ENCODE data around the gene CHAMP1. TPM values are rescaled to one million over a fixed set of nuclear protein-coding genes. Genes with fewer than 3 reads are reported as not detected.

Gene CHAMP1
- total RNA-seq, 1 donor from 2014 or later = 25.0 TPM

DNA sequence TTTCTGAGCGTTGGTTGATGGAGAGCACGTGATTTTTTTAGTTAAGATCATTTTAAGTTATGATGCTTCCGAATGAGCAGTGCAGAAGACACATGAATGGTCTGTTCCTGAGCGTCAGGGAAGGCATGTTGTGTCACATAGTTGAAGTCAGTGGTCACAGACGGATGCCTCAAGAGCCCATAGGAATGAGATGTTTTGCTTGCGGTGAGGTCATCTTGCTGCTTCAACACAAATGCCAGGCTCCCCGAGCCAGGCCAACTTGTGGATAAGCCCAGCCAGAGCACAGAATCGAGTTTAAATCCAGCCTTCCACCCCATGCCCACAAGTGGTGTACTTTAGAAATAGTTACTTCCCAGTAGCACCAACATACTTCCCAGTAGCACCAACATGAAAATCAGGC is 27.5 kb upstream of the CHAMP1 start:
- peak overlapping the region; percentile 25 for H3K27ac Mint-ChIP-seq (ENCODE audit: unreplicated experiment)
- no peak overlapping the region for H3K4me3 Mint-ChIP-seq (ENCODE audit: unreplicated experiment)
- H3K4me1 Mint-ChIP-seq (ENCODE audit: low read depth) = peaks cover 32% of the 10 kb centered on the region
- no peaks in the 10 kb centered on the region for H3K9me3 Mint-ChIP-seq (ENCODE audit: low read depth)
- H3K36me3 Mint-ChIP-seq (ENCODE audit: low read depth) = peaks cover 35% of the 10 kb centered on the region
- DNase-seq (ENCODE audit: low spot score) = no peak
- H3K27me3 Mint-ChIP-seq (ENCODE audit: low read depth) = no peaks in the 10 kb centered on the region
- TF ChIP-seq, protein P1, sequence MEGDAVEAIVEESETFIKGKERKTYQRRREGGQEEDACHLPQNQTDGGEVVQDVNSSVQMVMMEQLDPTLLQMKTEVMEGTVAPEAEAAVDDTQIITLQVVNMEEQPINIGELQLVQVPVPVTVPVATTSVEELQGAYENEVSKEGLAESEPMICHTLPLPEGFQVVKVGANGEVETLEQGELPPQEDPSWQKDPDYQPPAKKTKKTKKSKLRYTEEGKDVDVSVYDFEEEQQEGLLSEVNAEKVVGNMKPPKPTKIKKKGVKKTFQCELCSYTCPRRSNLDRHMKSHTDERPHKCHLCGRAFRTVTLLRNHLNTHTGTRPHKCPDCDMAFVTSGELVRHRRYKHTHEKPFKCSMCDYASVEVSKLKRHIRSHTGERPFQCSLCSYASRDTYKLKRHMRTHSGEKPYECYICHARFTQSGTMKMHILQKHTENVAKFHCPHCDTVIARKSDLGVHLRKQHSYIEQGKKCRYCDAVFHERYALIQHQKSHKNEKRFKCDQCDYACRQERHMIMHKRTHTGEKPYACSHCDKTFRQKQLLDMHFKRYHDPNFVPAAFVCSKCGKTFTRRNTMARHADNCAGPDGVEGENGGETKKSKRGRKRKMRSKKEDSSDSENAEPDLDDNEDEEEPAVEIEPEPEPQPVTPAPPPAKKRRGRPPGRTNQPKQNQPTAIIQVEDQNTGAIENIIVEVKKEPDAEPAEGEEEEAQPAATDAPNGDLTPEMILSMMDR (IDR thresholded peaks at IDR 0.05) = no peak

DNA sequence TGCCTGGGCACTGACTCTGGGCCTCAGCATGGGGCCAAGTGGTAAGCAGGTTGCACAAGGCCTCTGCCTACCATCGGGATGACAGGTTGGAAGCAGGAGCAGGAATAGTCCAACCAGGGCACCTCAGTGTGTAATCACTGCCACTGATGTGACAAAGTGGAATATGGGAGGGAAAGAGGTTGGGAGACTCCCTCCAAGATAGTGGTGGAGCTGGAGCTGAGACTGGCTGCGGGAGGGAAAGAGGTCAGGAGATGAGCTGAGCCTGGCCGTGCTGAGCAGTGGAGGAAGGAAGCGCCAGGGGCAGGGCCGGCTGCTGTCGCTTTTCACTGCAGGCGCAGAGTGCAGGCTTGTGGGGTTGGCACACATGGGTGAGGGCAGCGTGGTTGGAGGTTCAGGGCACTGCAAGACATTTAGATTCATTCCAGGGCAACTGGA is 26.1 kb upstream of the CHAMP1 start:
- Mint-ChIP-seq H3K4me1 (ENCODE audit: low read depth) (peaks cover 26% of the 10 kb centered on the region), H3K4me3 (ENCODE audit: unreplicated experiment) (no peak overlapping the region), H3K27ac (ENCODE audit: unreplicated experiment) (peak overlapping the region; percentile 28), H3K36me3 (ENCODE audit: low read depth) (peaks cover 41% of the 10 kb centered on the region), H3K27me3 (ENCODE audit: low read depth) (no peaks in the 10 kb centered on the region), H3K9me3 (ENCODE audit: low read depth) (no peaks in the 10 kb centered on the region)
- TF ChIP-seq, protein P1 (IDR thresholded peaks at IDR 0.05) = no peak
- no peak for DNase-seq (ENCODE audit: low spot score)

DNA sequence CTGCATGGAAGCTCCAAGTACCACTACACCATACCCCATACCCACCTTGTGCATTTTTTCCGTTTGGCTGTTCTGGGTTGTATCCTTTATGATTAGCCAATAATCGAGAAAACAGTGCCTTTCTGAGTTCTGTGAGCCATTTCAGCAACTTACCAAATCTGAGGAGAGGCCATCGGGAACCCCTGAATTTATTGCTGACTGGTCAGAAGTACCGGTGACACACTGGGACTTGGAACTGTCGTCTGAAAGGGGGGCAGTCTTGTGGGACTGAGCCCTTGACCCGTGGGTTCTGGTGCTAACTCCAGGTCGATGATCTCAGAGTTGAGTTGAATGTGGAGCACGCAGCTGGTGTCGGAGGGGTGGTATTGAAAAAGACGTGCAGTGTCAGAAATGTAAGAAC is 17.9 kb upstream of the CHAMP1 start:
- TF ChIP-seq, protein P1 (IDR thresholded peaks at IDR 0.05) = no peak

DNA sequence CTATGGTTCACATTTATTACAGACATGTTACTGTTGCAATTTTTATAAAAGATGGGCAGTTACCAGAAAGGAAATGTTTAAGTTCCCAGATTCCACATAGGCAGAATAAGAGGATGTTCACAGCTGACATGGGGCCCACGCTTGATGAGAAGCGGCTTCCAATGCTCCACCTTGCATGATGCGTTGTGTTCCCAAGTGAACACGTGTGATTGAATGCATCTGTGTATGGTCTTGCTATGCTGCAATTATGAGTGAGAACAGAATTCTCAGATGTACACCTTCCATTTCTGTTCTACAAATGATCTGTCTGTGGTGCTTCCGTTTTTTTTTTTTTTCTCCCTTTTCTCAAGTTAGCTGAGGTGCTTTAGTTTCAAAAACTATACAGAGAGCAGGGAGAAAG is 17.4 kb upstream of the CHAMP1 start:
- no peak overlapping the region for H3K4me3 Mint-ChIP-seq (ENCODE audit: unreplicated experiment)
- TF ChIP-seq, protein P1 (IDR thresholded peaks at IDR 0.05) = no peak
- no peaks in the 10 kb centered on the region for H3K27me3 Mint-ChIP-seq (ENCODE audit: low read depth)
- no peak for DNase-seq (ENCODE audit: low spot score)
- no peaks in the 10 kb centered on the region for H3K9me3 Mint-ChIP-seq (ENCODE audit: low read depth)
- H3K4me1 Mint-ChIP-seq (ENCODE audit: low read depth) = no peaks in the 10 kb centered on the region
- peaks cover 25% of the 10 kb centered on the region for H3K36me3 Mint-ChIP-seq (ENCODE audit: low read depth)
- H3K27ac Mint-ChIP-seq (ENCODE audit: unreplicated experiment) = no peak overlapping the region

More for the DNA sequence above, 17.9 kb upstream of the CHAMP1 start:
- H3K9me3 Mint-ChIP-seq (ENCODE audit: low read depth) = no peaks in the 10 kb centered on the region
- no peaks in the 10 kb centered on the region for H3K4me1 Mint-ChIP-seq (ENCODE audit: low read depth)
- H3K27ac Mint-ChIP-seq (ENCODE audit: unreplicated experiment) = no peak overlapping the region
- no peak overlapping the region for H3K4me3 Mint-ChIP-seq (ENCODE audit: unreplicated experiment)
- peaks cover 26% of the 10 kb centered on the region for H3K36me3 Mint-ChIP-seq (ENCODE audit: low read depth)
- no peaks in the 10 kb centered on the region for H3K27me3 Mint-ChIP-seq (ENCODE audit: low read depth)
- DNase-seq (ENCODE audit: low spot score) = no peak

DNA sequence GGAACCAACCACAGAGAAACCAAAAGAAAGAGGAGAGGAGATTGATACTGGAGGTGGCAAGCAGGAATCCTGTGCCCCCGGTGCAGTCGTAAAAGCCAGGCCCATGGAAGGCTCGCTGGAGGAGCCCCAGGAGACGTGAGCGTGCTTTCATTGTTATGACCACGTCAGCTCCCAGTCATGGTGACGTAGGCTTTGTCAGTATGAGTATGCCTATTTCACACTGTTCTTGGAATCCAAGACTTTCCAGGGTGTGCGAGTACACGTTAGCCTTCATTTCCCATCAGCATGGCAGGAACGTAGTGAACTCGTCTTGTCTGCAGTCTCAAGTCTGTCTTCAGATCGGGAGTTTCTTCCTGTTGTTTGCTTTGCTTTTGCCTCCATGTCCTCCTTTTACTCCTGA is 15.4 kb upstream of the CHAMP1 start:
- no peaks in the 10 kb centered on the region for H3K27me3 Mint-ChIP-seq (ENCODE audit: low read depth)
- DNase-seq (ENCODE audit: low spot score) = no peak
- TF ChIP-seq, protein P1 (IDR thresholded peaks at IDR 0.05) = no peak
- H3K4me3 Mint-ChIP-seq (ENCODE audit: unreplicated experiment) = no peak overlapping the region
- no peaks in the 10 kb centered on the region for H3K9me3 Mint-ChIP-seq (ENCODE audit: low read depth)
- peaks cover 26% of the 10 kb centered on the region for H3K36me3 Mint-ChIP-seq (ENCODE audit: low read depth)
- H3K4me1 Mint-ChIP-seq (ENCODE audit: low read depth) = no peaks in the 10 kb centered on the region
- H3K27ac Mint-ChIP-seq (ENCODE audit: unreplicated experiment) = no peak overlapping the region
